ENCODE measurements around the gene CXXC5.

DNA sequence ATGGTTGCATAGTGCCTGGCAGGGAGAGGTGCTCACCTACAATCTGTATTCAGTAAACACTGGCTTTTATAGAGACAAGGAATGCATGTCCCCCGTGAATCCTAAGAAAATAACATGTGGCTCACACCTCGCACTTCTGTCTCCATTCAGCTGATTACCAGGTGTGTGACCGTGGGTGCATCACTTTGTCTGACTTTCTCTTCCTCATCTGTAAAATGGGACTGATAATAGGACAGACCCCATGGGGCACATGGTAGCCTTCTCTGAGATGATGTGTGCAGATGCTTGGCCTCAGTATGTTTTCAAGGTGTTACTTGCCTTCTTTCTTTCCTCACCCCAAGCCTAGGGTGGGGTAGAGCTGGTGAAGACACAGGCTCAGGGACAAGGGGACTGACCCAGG lies 6.3 kb downstream of the CXXC5 start:
- TF ChIP-seq, protein P1, sequence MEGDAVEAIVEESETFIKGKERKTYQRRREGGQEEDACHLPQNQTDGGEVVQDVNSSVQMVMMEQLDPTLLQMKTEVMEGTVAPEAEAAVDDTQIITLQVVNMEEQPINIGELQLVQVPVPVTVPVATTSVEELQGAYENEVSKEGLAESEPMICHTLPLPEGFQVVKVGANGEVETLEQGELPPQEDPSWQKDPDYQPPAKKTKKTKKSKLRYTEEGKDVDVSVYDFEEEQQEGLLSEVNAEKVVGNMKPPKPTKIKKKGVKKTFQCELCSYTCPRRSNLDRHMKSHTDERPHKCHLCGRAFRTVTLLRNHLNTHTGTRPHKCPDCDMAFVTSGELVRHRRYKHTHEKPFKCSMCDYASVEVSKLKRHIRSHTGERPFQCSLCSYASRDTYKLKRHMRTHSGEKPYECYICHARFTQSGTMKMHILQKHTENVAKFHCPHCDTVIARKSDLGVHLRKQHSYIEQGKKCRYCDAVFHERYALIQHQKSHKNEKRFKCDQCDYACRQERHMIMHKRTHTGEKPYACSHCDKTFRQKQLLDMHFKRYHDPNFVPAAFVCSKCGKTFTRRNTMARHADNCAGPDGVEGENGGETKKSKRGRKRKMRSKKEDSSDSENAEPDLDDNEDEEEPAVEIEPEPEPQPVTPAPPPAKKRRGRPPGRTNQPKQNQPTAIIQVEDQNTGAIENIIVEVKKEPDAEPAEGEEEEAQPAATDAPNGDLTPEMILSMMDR (IDR thresholded peaks at IDR 0.05; ENCODE audit: poor library complexity) = no peak
- no peak for TF ChIP-seq EZH2 (IDR thresholded peaks at IDR 0.05; ENCODE audit: borderline replicate concordance)
